GM19467 (cell line): Measurements from ENCODE around the gene PTPRK.
"Not testable (repeated sequence)": the region's sequence is repeated elsewhere in the genome, so short reads cannot be mapped to it uniquely, and the experiment has no call there.

Experiments
- ATAC-seq: cut with Tn5 transposase; IDR thresholded peaks from one replicate; pipeline ENCODE4 v1.9.1; 2021; ENCODE audit warnings: mild to moderate bottlenecking, moderate library complexity; ENCODE audit not compliant: unreplicated experiment

Gene PTPRK

GRCh38 chr6:128491610-128492206, 28.7 kb downstream of the PTPRK start:
- no peak for ATAC-seq

DNA sequence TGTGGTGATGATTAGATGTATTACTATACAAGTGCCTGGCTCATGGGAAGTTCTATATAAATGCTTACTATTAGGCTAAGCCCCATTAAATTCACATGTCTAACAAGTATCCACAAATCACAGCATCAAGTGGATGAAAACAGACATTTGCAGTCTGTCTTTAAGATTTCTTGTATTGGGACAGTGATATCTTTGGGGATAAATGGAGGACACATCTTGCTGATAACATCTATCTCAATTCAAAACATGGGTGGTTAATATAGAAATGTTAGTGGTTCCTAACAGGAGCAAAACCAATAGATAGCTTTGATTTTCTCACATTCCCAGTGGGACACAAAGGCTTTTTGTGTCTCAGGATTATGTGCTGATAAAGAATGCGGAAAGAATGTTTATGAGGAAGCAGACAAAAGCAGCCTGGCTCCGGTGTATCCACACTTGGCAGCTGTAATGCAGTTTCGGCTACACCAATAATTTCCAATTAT, 29.3 kb downstream of the PTPRK start:
- no peak for ATAC-seq

DNA sequence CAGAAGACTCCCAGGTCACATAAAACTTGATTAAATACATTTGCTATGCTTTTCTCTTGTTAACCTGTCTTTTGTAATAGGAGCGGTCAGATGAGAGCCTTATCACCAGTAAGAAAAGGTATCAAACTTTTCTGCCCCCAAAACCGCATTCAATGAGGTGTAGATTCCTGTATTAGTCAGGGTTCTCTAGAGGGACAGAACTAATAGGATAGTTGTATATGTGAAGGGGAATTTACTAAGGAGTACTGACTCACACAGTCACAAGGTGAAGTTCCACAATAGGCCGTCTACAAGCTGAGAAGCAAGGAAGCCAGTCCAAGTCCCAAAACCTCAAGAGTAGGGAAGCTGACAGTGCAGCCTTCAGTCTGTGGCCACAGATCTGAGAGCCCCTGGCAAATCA, 32.7 kb downstream of the PTPRK start:
- ATAC-seq = no peak

GRCh38 chr6:128487055-128487454, 33.3 kb downstream of the PTPRK start:
- no peak for ATAC-seq

DNA sequence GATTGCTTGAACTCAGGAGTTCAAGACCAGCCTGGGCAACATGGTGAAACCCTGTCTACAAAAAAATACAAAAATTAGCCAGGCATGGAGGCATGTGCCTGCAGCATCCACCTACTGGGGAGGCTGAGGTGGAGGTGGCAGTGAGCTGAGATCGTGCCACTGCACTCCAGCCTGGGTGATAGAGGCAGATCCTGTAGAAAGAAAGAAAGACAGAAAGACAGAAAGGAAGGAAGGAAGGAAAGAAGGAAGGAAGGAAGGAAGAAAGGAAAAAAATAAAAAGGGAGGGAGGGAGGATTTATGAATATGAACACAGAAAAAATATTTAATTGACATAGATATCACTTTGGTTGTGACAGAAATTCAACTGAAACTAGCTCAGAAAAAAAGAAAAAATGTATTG, 33.8 kb downstream of the PTPRK start:
- not testable (repeated sequence) for ATAC-seq

DNA sequence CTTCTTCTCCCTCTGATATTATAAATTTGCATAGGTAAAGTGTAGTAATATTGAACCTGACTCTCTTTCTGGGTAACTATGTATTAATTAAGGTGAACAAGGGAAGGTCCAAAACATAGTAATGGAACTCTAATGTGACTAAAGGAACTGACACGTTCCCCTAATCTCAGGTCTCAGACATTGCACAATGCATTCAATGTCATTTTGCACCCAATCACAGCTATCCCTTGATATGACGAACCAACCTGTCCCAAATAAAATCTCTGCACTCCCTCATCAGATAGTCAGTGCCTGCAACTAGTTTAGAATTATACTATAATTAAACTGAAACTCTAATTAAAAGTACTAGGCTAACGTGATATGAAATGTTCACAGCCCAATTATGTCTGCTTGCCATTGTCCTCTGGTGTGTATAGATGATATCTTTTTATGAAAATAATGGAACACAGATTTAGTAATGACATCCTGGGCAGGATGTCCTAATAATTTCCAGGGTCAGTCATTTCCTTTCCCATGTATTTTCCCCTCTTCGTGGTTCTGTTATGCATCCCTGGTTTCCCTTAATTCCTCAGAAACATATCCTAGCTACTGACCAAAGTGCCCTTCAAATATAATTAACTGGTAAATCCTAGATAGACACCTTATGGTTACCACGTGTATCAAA, 36.8 kb downstream of the PTPRK start:
- ATAC-seq = no peak

GRCh38 chr6:128482642-128483041, 37.8 kb downstream of the PTPRK start:
- ATAC-seq = no peak

DNA sequence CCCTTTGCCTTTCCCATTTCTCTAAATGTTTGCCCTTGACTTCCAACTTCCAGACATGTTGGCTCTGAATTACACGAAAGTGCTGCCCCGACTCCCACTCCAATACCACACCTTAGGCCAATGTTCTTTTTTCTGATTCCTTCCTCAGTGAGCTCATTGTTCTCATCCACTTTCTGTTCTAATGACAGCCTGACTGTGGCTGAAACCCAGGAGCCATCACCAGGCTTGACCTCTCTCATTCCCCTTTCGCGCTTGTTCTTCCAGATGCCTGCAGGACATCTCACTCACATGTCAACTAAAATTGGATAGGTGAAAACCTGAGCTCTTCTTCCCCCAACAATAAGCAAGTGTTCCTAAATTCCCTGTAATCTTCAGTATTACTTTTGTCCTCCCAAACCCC, 40.4 kb downstream of the PTPRK start:
- no peak for ATAC-seq

GRCh38 chr6:128479048-128479666, 41.2 kb downstream of the PTPRK start:
- ATAC-seq = no peak

DNA sequence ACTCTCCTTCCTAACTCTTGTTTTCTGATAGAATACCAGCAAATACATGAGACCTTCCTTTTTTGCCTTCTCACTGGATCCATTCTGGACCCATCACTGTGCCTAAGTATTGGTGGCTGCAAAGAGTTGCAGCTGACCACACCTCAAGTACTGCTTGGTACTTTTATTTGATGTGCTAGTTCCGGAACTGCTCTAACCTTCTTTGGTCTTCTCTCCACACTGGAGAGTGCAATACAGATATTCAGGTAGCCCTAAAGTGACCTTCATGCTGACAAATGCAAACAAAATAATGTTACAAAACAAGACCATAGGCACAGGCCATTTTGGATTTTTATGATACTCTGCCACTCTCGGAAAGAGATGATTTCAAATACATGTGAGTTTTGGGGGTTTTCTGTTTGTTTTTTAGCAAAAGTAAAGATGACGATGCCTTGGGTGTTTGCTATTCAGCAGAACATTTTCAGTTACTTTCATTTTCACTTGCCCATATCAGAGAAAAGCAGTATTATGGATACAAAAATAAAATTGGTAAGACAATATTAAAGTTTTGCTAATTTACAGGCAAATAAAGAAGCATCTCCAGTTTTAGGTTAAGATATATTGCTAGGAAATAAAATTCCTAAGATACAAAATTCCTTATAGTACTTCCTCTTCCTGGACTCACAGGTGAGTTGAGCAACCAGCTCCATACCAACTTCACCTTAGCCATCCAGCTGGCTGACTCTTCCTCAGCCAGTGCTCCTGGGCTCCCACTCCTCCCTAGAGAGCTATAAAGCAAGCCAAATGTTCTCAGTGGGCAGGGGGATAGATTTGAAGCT, 42.0 kb downstream of the PTPRK start:
- ATAC-seq = no peak

DNA sequence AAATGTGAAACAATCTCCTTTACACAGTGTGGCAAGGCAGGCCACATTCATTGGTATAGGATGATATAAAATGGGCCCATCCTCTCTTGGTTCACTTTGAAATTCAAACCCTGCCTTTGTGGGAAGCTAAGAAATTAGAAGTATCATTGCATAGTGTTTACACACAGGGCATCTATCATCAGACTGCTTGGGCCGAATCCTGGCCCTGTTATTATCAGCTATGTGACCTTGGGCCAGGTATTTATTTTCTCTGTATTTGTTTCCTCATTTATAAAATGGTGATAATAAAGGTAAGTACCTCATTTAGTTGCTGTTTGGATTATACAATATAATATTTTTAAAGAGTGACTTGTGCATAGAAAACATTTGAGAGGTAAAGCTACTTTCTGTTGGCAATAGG, 45.5 kb downstream of the PTPRK start:
- no peak for ATAC-seq

GRCh38 chr6:128474481-128474880, 45.9 kb downstream of the PTPRK start:
- no peak for ATAC-seq

- ATAC-seq = no peak
Observed at GRCh38 chr6:128471907-128472306, 48.5 kb downstream of the PTPRK start.

GRCh38 chr6:128465368-128466343, 54.7 kb downstream of the PTPRK start:
- no peak for ATAC-seq

DNA sequence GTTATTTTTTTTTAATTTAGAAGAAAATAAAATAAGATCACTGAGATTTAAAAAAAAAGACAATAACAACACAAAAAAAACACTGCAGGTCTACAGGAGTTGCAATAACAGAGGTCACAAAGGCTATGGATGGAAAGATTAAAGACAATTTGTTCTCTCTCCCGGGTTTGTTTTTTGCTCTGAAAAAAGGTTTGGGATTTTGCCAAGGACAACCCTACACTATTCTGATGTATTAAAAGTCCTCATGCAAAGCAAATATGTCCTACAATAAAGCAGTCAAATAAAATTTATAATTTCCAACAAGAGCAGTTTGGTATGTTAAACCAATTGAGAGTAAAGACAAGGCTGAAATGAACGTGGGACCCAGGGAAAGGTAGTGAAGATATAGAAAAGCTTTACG, 55.6 kb downstream of the PTPRK start:
- no peak for ATAC-seq

DNA sequence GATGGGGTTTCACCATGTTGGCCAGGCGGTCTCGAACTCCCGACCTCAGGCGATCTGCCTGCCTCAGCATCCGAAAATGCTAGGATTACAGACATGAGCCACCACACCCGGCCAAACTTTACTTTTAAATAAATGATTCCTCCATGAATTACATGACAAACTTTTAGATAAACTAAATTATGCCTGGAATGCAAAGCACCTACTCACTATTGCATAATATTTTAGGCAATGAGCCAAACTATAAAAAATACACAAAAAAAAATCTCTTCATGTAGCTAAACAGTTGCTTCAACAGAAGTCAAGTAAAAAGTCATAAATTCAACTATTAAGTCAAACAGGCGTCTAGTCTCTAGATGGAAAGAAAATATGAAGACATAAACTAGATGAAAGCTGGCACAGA, 56.5 kb downstream of the PTPRK start:
- ATAC-seq = no peak

- ATAC-seq = no peak
Observed at GRCh38 chr6:128461501-128461900, 58.9 kb downstream of the PTPRK start.

DNA sequence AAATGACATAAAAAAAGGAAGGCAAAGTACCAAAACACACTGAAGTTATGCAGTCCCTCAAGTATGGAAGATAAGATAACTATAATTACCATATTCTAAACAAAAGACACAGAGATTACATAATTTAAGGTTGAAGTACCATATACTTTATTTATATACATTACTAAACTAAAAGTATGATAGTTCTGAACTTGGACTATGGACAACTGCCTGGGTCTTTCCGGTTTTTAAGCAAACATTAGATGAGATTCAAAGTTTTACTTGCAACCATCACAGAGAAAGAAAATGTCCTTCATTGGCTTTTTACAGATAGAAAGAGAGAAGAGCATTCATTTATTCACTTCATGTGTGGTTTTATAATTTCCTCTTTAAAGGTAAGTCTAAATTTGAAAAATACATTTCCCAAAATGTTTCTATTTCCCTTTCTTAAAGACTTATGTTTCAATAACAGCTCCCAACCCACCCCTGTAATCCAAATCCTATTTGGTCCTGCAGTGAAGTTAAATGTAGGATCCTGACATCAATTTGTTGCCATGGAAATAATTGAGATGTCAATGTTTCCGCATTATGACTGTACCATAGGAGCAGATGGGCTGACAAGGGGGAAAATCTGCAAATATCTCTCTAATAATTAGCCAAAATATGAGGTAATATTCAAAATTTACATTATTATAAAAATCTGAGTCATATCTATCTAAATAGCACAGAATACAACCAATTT, 63.7 kb downstream of the PTPRK start:
- no peak for ATAC-seq

DNA sequence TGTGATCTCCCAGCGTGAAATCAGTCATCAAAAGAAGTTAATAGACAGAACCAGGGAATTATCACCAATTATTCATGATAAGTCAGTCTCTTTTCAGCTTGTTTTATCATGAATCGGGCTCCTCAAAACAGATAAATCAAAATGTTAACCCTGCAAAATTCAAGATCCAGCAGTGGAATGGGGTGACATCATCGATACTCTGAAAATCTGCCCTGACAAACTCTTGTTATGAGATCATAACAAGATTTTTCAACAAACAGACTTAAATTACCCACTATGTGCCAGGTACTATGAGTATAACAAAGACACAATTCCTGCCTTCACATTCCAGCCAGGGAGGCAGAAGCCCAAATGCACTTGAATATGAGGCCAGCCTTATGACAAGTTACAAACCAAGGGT, 64.4 kb downstream of the PTPRK start:
- no peak for ATAC-seq

GRCh38 chr6:128452713-128453112, 67.7 kb downstream of the PTPRK start:
- ATAC-seq = no peak
